ENCODE data around the gene CHMP4A.

Gene CHMP4A

GRCh38 chr14:24162093-24162492 is 51.2 kb downstream of the CHMP4A start:
- no peak for TF ChIP-seq CTCF (IDR thresholded peaks at IDR 0.05; ENCODE audit: low read depth, low read length, missing control alignments)
- no peak for DNase-seq (ENCODE audit: low read depth)
- H3K4me3 ChIP-seq (ENCODE audit: low read depth, low read length), result peak overlapping the region; percentile 81

- TF ChIP-seq CTCF (IDR thresholded peaks at IDR 0.05; ENCODE audit: low read depth, low read length, missing control alignments), result peak; percentile 92
- peak within 1 kb of the TSS; percentile 81 for H3K4me3 ChIP-seq (ENCODE audit: low read depth, low read length)
- peak; percentile 94 for DNase-seq (ENCODE audit: low read depth)
Measured at GRCh38 chr14:24160850-24161804, 52.2 kb downstream of the CHMP4A start, which contains the start of gene IRF9. TSS of gene IRF9 (plus strand) at chr14:24161265. CDS start at chr14:24162145, 880 bp downstream.

- no peak for DNase-seq (ENCODE audit: low read depth)
- no peak overlapping the region for H3K4me3 ChIP-seq (ENCODE audit: low read depth, low read length)
- no peak for TF ChIP-seq CTCF (IDR thresholded peaks at IDR 0.05; ENCODE audit: low read depth, low read length, missing control alignments)
Measured at GRCh38 chr14:24160499-24160849, 52.8 kb downstream of the CHMP4A start.

- DNase-seq (ENCODE audit: low read depth), result no peak
- TF ChIP-seq CTCF (IDR thresholded peaks at IDR 0.05; ENCODE audit: low read depth, low read length, missing control alignments), result no peak
- no peak overlapping the region for H3K4me3 ChIP-seq (ENCODE audit: low read depth, low read length)
Measured at GRCh38 chr14:24159777-24160498, 53.4 kb downstream of the CHMP4A start.
